ENCODE data around the gene MMADHC.

GRCh38 chr2:149566652-149567051 is 20.9 kb downstream of the MMADHC start:
- no peak for TF ChIP-seq EZH2 (IDR thresholded peaks at IDR 0.05; ENCODE audit: low read depth)
- no peak for TF ChIP-seq CTCF (conservative IDR thresholded peaks at IDR 0.05)

Measured in PC-9 (cell line).